H1 (cell line): ENCODE data around the gene CLDN6. TPM values are rescaled to one million over a fixed set of nuclear protein-coding genes. Genes with fewer than 3 reads are reported as not detected.
A peak's percentile ranks its signal among the peaks of the same experiment; 100 is the strongest.

ENCODE experiments used
- CTCF ChIA-PET: fragments of 300-600 bp; sonication (Branson Sonifier 250); formaldehyde crosslinking; loops from one replicate; lab custom pipeline; 2021; ENCODE audit not compliant: partially characterized antibody; lab: Charles Lee
- POLR2A ChIA-PET: fragments of 300-600 bp; sonication (Branson Sonifier 250); formaldehyde crosslinking; loops from one replicate; lab custom pipeline; 2021; ENCODE audit warnings: inconsistent platforms; ENCODE audit not compliant: partially characterized antibody; lab: Charles Lee
- DNase-seq, 2 experiments: peaks; one replicate each; pipeline versions ENCODE4 v3.0.0 to v3.0.0-alpha.2; 2010 to 2022; ENCODE audit warnings: low spot score in 2 of 2, low read depth in 1 of 2, mixed read lengths in 1 of 2
- FAIRE-seq: peaks from 2 replicates; lab custom pipeline; 2011; peaks lifted over from hg19 to GRCh38; lab: Jason Lieb, UNC
- H2AFZ ChIP-seq: 2 replicates; pipeline ENCODE4 v1.8.1; 2012; ENCODE audit warnings: low read length, inconsistent platforms
- H2AK5ac ChIP-seq: 2 replicates; pipeline ENCODE4 v1.6.1; 2013; ENCODE audit warnings: low read depth, low read length
- H2BK120ac ChIP-seq: replicated peaks from 2 replicates; pipeline ENCODE3; 2013; ENCODE audit warnings: low read depth, low read length, inconsistent platforms
- H2BK12ac ChIP-seq: 2 replicates; pipeline ENCODE4 v1.6.1; 2013; ENCODE audit warnings: low read depth, low read length
- H2BK15ac ChIP-seq: 2 replicates; pipeline ENCODE4 v1.6.1; 2013; ENCODE audit warnings: low read length
- H2BK20ac ChIP-seq: 2 replicates; pipeline ENCODE4 v1.6.1; 2013; ENCODE audit warnings: low read length
- H2BK5ac ChIP-seq: 2 replicates; pipeline ENCODE4 v1.6.1; 2013; ENCODE audit warnings: low read depth, low read length
- H3K14ac ChIP-seq: 2 replicates; pipeline ENCODE4 v1.6.1; 2013; ENCODE audit warnings: inconsistent platforms; ENCODE audit not compliant: insufficient read length
- H3K18ac ChIP-seq: 2 replicates; pipeline ENCODE4 v1.6.1; 2013; ENCODE audit warnings: low read length; ENCODE audit errors: extremely low read depth
- H3K23ac ChIP-seq: 2 replicates; pipeline ENCODE4 v1.6.1; 2013; ENCODE audit warnings: inconsistent platforms; ENCODE audit not compliant: insufficient read length
- H3K23me2 ChIP-seq: 2 replicates; pipeline ENCODE4 v1.6.1; 2013; ENCODE audit warnings: low read depth, low read length
- H3K27ac ChIP-seq: 2 replicates; pipeline ENCODE4 v1.6.1; 2011; ENCODE audit warnings: low read depth, low read length, inconsistent platforms
- H3K27me3 ChIP-seq, 4 experiments: replicated peaks in 1 of 4; 1 replicate in 1 of 4; 2 replicates in 3 of 4; pipeline versions ENCODE4 v1.6.1 to v1.8.1; 2011 to 2013; ENCODE audit warnings: low read length in 3 of 4, mild to moderate bottlenecking in 3 of 4, inconsistent platforms in 2 of 4, mixed read lengths in 2 of 4, moderate library complexity in 1 of 4; ENCODE audit not compliant: control insufficient read depth in 3 of 4, insufficient read depth in 3 of 4; ENCODE audit errors: extremely low read depth in 1 of 4
- H3K36me3 ChIP-seq, 4 experiments: 2 replicates each; pipeline versions ENCODE4 v1.6.1 to v1.8.1; 2011 to 2013; ENCODE audit warnings: mild to moderate bottlenecking in 4 of 4, low read length in 3 of 4, moderate library complexity in 2 of 4, control low read depth in 1 of 4, inconsistent platforms in 1 of 4; ENCODE audit not compliant: insufficient read depth in 4 of 4, control insufficient read depth in 2 of 4
- H3K4ac ChIP-seq: replicated peaks from 2 replicates; pipeline ENCODE3; 2013; ENCODE audit warnings: low read length, low read depth, mixed read lengths, inconsistent platforms; ENCODE audit not compliant: insufficient read length
- H3K4me1 ChIP-seq, 4 experiments: replicated peaks in 1 of 4; 1 replicate in 1 of 4; 2 replicates in 3 of 4; pipeline versions ENCODE4 v1.6.1 to v1.8.1; 2011 to 2013; ENCODE audit warnings: low read length in 3 of 4, inconsistent platforms in 2 of 4, mixed read lengths in 1 of 4; ENCODE audit not compliant: insufficient read depth in 4 of 4, control insufficient read depth in 3 of 4
- H3K4me2 ChIP-seq, 2 experiments: 2 replicates each; pipeline versions ENCODE4 v1.6.1 to v1.8.1; 2011 to 2013; ENCODE audit warnings: low read depth in 2 of 2, low read length in 2 of 2, control low read depth in 1 of 2, inconsistent platforms in 1 of 2, mild to moderate bottlenecking in 1 of 2; ENCODE audit not compliant: insufficient read depth in 1 of 2
- H3K4me3 ChIP-seq, 4 experiments: fragments of 200-600, 300-600 bp in 1 of 4; sonication (generic), shearing (Covaris generic), sonication (Bioruptor Twin) in 1 of 4; 2 replicates each; pipeline versions ENCODE4 v1.5.1 to v1.8.1; 2011 to 2016; ENCODE audit warnings: low read length in 4 of 4, low read depth in 3 of 4, control low read depth in 2 of 4, inconsistent platforms in 2 of 4, mild to moderate bottlenecking in 2 of 4, mixed read lengths in 1 of 4, moderate library complexity in 1 of 4; ENCODE audit not compliant: insufficient read depth in 2 of 4; ENCODE audit errors: extremely low read depth in 1 of 4
- H3K56ac ChIP-seq: replicated peaks from 2 replicates; pipeline ENCODE3; 2013; ENCODE audit warnings: low read depth, mild to moderate bottlenecking, mixed read lengths, low read length, inconsistent platforms; ENCODE audit not compliant: insufficient read length
- H3K79me1 ChIP-seq: 2 replicates; pipeline ENCODE4 v1.6.1; 2013; ENCODE audit warnings: low read depth, low read length, control low read depth
- H3K79me2 ChIP-seq, 2 experiments: 2 replicates each; pipeline versions ENCODE4 v1.6.1 to v1.8.1; 2012 to 2013; ENCODE audit warnings: low read length in 2 of 2, mild to moderate bottlenecking in 2 of 2, inconsistent platforms in 1 of 2; ENCODE audit not compliant: insufficient read depth in 2 of 2, control insufficient read depth in 1 of 2
- H3K9ac ChIP-seq, 4 experiments: replicated peaks in 1 of 4; 1 replicate in 1 of 4; 2 replicates in 3 of 4; pipeline versions ENCODE4 v1.6.1 to v1.8.1; 2011 to 2013; ENCODE audit warnings: low read depth in 3 of 4, low read length in 3 of 4, control low read depth in 2 of 4, mild to moderate bottlenecking in 2 of 4, moderate library complexity in 2 of 4, inconsistent platforms in 1 of 4; ENCODE audit errors: extremely low read depth in 1 of 4
- H3K9me3 ChIP-seq, 2 experiments: 2 replicates each; pipeline versions ENCODE4 v1.6.1 to v1.8.1; 2012 to 2013; ENCODE audit warnings: mild to moderate bottlenecking in 2 of 2, moderate library complexity in 2 of 2, control low read depth in 1 of 2, inconsistent platforms in 1 of 2, low read depth in 1 of 2, low read length in 1 of 2, mixed read lengths in 1 of 2; ENCODE audit not compliant: insufficient read depth in 2 of 2
- H4K20me1 ChIP-seq, 2 experiments: replicated peaks in 1 of 2; 2 replicates each; pipeline versions ENCODE3 to v1.8.1; 2011 to 2013; ENCODE audit warnings: inconsistent platforms in 2 of 2, low read length in 2 of 2, mild to moderate bottlenecking in 1 of 2; ENCODE audit not compliant: insufficient read depth in 2 of 2, control insufficient read depth in 1 of 2
- H4K5ac ChIP-seq: 2 replicates; pipeline ENCODE4 v1.6.1; 2013; ENCODE audit warnings: low read length, low read depth, mixed read lengths, inconsistent platforms; ENCODE audit not compliant: insufficient read length
- H4K8ac ChIP-seq: 2 replicates; pipeline ENCODE4 v1.8.0; 2013; ENCODE audit warnings: mild to moderate bottlenecking, moderate library complexity, low read length, inconsistent platforms; ENCODE audit not compliant: insufficient read depth; ENCODE audit errors: extremely low read depth
- H4K91ac ChIP-seq: replicated peaks from 2 replicates; pipeline ENCODE3; 2013; ENCODE audit warnings: low read length, mixed read lengths, inconsistent platforms; ENCODE audit not compliant: insufficient read length
- RAD21 ChIP-seq, 2 experiments: IDR thresholded peaks in 1 of 2; conservative IDR thresholded peaks in 1 of 2; 2 replicates each; pipeline ENCODE4 v1.6.1; 2011; ENCODE audit warnings: low read depth in 2 of 2, low read length in 2 of 2, improper control_type of control experiment in 1 of 2, inconsistent platforms in 1 of 2, mild to moderate bottlenecking in 1 of 2, moderate library complexity in 1 of 2
- RXRA ChIP-seq: IDR thresholded peaks from 2 replicates; pipeline ENCODE4 v1.6.1; 2011; ENCODE audit warnings: low read depth, mild to moderate bottlenecking, low read length, moderate library complexity; ENCODE audit not compliant: insufficient read depth
- TBP ChIP-seq: IDR thresholded peaks from 2 replicates; pipeline ENCODE4 v1.6.1; 2011; ENCODE audit warnings: low read depth, low read length, improper control_type of control experiment
- WGBS, 2 experiments: shearing (Covaris generic) in 1 of 2; methylation state at CpG; one replicate each; pipeline versions ENCODE4 v1.1.6 to v1.1.7; 2013 to 2015; ENCODE audit warnings: low lambda C conversion rate in 2 of 2, mixed read lengths in 2 of 2, inconsistent platforms in 1 of 2, low coverage in 1 of 2, missing lambda C conversion rate in 1 of 2; ENCODE audit not compliant: insufficient replicate concordance in 2 of 2, insufficient coverage in 1 of 2, insufficient read length in 1 of 2; ENCODE audit errors: extremely low coverage in 1 of 2, missing lambda C conversion rate in 1 of 2; 5-methylcytosine and 5-hydroxymethylcytosine counted together
- long read RNA-seq, 2 experiments: library from RNA in 1 of 2; library from capped mRNA in 1 of 2; stranded (forward); transcript quantifications; one replicate each; pipeline ENCODE4 v2.0.0, GENCODE V29; 2021; ENCODE audit warnings: inconsistent platforms in 1 of 2
- polyA minus RNA-seq, 3 experiments: library from RNA; depleted of rRNA, polyadenylated mRNA; stranded (reverse); fragments of >200 nt; gene quantifications; 1 replicate in 2 of 3; 2 replicates in 1 of 3; pipeline ENCODE4 v1.2.3, GENCODE V29; 2011
- polyA plus RNA-seq, 7 experiments: library from polyadenylated mRNA; depleted of rRNA in 3 of 7; stranded (reverse) in 5 of 7; unstranded in 2 of 7; fragments of >200 nt in 5 of 7; fragments of 200-250 nt in 2 of 7; gene quantifications; 1 replicate in 5 of 7; 2 replicates in 1 of 7; 4 replicates in 1 of 7; pipeline versions ENCODE4 v1.2.1 to v1.2.3, GENCODE V29; 2011 to 2013; ENCODE audit warnings: missing spikeins in 2 of 7, mixed read lengths in 2 of 7
- total RNA-seq: library from RNA; stranded (reverse); fragmentation: NEBNext Ultra II Directional; extraction: Animal tissue kit (Norgen Biotek cat#: 25700); gene quantifications from 2 replicates; pipeline ENCODE4 v1.2.1, GENCODE V29; 2021
- TF ChIP-seq, protein P1 (sequence below): IDR thresholded peaks from 2 replicates; pipeline ENCODE4 v1.6.1; 2012; ENCODE audit warnings: low read length, inconsistent platforms

Gene CLDN6, protein sequence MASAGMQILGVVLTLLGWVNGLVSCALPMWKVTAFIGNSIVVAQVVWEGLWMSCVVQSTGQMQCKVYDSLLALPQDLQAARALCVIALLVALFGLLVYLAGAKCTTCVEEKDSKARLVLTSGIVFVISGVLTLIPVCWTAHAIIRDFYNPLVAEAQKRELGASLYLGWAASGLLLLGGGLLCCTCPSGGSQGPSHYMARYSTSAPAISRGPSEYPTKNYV
- total RNA-seq: 747 and 793 TPM in 2 replicates
- polyA plus RNA-seq (2011; rRNA removed): 1,115 and 1,541 TPM in 2 replicates
- 1,064 TPM for polyA plus RNA-seq (2011; cell fraction: cytosol; rRNA removed)
- 853 TPM for polyA plus RNA-seq (2011; cell fraction: nucleus; rRNA removed)
- polyA plus RNA-seq (2012, experiment 1 of 2): 1,062 to 1,141 TPM (median 1,120 TPM) in 4 replicates
- polyA plus RNA-seq (2012, experiment 2 of 2): 1,707 TPM
- polyA plus RNA-seq (2013, experiment 1 of 2): 1,092 TPM
- 1,249 TPM for polyA plus RNA-seq (2013, experiment 2 of 2)
- 497 and 676 TPM in 2 replicates for polyA minus RNA-seq (2011; rRNA and poly(A)+ RNA removed)
- 373 TPM for polyA minus RNA-seq (2011; cell fraction: cytosol; rRNA and poly(A)+ RNA removed)
- polyA minus RNA-seq (2011; cell fraction: nucleus; rRNA and poly(A)+ RNA removed): 219 TPM
- long read RNA-seq, experiment 1, transcript CLDN6-201 (2 exons, 1,369 nt): major isoform, 300 of 1,508 reads
- long read RNA-seq, experiment 1, transcript CLDN6-203 (3 exons, 461 nt): minor isoform, 10 of 1,508 reads
- long read RNA-seq, experiment 1, partial matches to known transcripts: 1,186 of 1,508 reads
- long read RNA-seq, experiment 1, other reads (novel, unspliced or antisense): 12 of 1,508 reads
- long read RNA-seq, experiment 2, transcript CLDN6-201 (2 exons, 1,369 nt): major isoform, 1,424 of 1,550 reads
- long read RNA-seq, experiment 2, partial matches to known transcripts: 96 of 1,550 reads
- long read RNA-seq, experiment 2, other reads (novel, unspliced or antisense): 30 of 1,550 reads

DNA sequence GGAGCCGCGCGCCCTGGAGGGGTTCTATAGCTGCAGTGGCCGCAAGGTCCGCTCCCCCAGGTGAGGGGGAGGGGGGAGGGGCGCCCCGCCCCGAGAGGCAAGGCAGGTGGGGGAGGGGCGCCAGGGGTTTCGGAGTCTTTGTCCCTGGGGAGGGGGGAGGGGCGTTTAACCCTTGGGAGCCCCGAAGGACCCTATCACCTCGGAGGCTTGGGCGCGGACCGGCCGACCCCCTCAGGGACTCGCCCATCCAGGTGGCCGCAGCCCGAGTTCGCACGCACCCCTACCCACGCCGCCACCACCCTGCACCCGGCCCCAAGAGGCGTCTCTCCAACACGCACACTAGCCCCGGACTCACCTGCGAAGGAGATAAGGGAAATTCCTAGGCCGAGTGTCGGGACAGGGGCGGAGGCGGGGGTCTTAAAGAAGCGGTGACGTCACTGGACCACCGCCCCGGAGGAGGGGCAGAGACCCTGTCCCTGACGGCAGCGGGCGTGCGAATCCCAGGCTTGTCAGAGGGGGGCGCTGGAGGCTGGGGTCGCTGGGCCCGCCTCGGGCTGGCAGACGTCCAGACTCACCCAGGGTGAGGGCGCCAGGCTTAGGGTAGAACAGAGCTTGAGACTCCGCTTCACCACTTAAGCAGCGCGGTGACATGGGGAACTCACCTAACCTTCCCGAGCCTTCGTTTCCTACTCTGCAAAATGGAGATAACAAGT lies at the start of gene CLDN6:
CLDN6 (minus strand) TSS at position 390 of the 713 bp plus-strand sequence. CDS start 2,162 bp downstream, outside the sequence.
- Histone ChIP-seq H2BK15ac (peak within 1 kb of the TSS; percentile 88; the same call in 1 of the 2 replicates), H3K18ac (peak within 1 kb of the TSS; percentile 98), H4K20me1 (peaks cover 19 to 35% of the 10 kb centered on the region in 2 experiments), H3K9ac (peak within 1 kb of the TSS; percentile 90 to 98 (median 97)), H2BK20ac (no peak within 1 kb of the TSS; the same call in 1 of the 2 replicates), H3K4me1 (peaks cover 5 to 43% (median 37%) of the 10 kb centered on the region in 4 experiments), H3K23me2 (peaks cover 24% of the 10 kb centered on the region), H2BK5ac (peak within 1 kb of the TSS; percentile 99), H3K9me3 (no peaks in the 10 kb centered on the region), H4K5ac (peak within 1 kb of the TSS; percentile 96), H3K79me2 (peaks cover 11 to 32% of the 10 kb centered on the region in 2 experiments), H3K27me3 (no peaks in the 10 kb centered on the region), H4K91ac (peak within 1 kb of the TSS; percentile 98), H3K4me2 (peak within 1 kb of the TSS; percentile 66 to 76), H3K4me3 (peak within 1 kb of the TSS; percentile 58 to 96 (median 92)), H2AK5ac (no peak within 1 kb of the TSS), H4K8ac (peak within 1 kb of the TSS; percentile 100), H3K4ac (peak within 1 kb of the TSS; percentile 98), H3K23ac (no peak within 1 kb of the TSS), H2BK12ac (peak within 1 kb of the TSS; percentile 90), H2AFZ (no peak within 1 kb of the TSS), H3K56ac (peak within 1 kb of the TSS; percentile 89), H3K36me3 (peaks cover 6 to 24% (median 12%) of the 10 kb centered on the region in 4 experiments; a peak in 7 of 8 replicates), H3K14ac (no peak within 1 kb of the TSS), H3K27ac (peak within 1 kb of the TSS; percentile 96), H3K79me1 (peaks cover 11% of the 10 kb centered on the region; the same call in 1 of the 2 replicates), H2BK120ac (no peak within 1 kb of the TSS)
- DNase-seq: peak; percentile 92 to 100
- peak; percentile 92 for FAIRE-seq
- CTCF ChIA-PET: interaction anchor here (0.6 to 23.8 kb wide), 18 partner anchors 13 to 111 kb away, joined by 3 to 639 read pairs (median 4); partner anchors contain the start of genes CLDN9, KREMEN2 and PKMYT1
- WGBS, 2 experiments: 5% methylated on average over 34 of the region's 52 CpGs; no CpG with 5 or more reads in 1 of the 2 experiments
- POLR2A ChIA-PET: interaction anchor here (0.6 to 35.7 kb wide), 17 partner anchors 1 to 150 kb away, joined by 3 to 1808 read pairs (median 8); partner anchors contain the start of genes BICDL2, CLDN6, CLDN9 and HCFC1R1
- TF ChIP-seq RAD21 (IDR thresholded peaks at IDR 0.05 in 1 of 2, conservative IDR thresholded peaks at IDR 0.05 in 1 of 2; ENCODE audit: low read depth in 2 of 2, low read length in 2 of 2) (peak; percentile 72 to 81), TBP (peak; percentile 97), RXRA (no peak)
- TF ChIP-seq, protein P1, sequence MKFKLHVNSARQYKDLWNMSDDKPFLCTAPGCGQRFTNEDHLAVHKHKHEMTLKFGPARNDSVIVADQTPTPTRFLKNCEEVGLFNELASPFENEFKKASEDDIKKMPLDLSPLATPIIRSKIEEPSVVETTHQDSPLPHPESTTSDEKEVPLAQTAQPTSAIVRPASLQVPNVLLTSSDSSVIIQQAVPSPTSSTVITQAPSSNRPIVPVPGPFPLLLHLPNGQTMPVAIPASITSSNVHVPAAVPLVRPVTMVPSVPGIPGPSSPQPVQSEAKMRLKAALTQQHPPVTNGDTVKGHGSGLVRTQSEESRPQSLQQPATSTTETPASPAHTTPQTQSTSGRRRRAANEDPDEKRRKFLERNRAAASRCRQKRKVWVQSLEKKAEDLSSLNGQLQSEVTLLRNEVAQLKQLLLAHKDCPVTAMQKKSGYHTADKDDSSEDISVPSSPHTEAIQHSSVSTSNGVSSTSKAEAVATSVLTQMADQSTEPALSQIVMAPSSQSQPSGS: peak; percentile 87
